HG02973 (cell line): ENCODE data around the gene TJP3.

Source experiments
- ATAC-seq: cut with Tn5 transposase; IDR thresholded peaks from one replicate; pipeline ENCODE4 v1.9.1; 2021; ENCODE audit warnings: moderate library complexity; ENCODE audit not compliant: unreplicated experiment

TJP3 gene

DNA sequence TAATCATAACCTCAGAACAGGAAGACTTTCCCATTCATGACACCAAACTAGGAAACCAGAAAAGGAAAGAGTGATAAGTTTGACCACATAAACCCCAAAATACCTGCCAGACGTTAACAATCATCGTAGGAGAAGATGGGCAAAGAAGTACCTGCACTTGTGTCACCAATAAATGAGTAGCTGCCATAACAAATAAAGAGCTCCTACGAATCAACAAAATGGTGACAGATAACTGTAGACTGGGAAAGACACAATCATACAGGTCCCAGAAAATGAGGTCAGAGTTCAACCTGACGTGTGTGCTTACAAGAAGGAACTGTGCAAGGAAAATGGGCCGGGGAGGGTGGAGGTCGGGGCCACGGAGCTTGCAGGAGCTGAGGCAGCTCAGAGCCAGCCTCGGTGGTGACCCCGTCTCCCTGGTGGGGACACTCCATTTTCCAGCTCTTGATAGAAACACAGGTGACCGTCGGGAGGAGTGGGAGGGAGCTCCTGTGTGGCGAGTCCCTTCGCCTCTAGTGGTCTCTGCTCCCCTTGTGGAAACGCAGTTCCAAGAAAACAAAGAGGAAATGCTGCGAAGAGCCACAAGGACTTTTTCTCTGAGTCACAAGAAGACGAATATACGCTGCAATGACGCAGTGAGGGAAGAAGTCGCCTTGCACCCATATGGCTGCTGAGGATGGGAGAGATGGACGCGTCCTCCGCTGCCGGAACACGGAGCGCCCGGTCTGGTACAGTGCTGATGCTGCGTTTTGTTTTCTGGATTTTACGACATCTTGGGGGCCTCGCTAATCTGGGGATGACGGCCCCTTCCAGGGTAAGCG is 17.4 kb upstream of the TJP3 start:
- no peak for ATAC-seq

DNA sequence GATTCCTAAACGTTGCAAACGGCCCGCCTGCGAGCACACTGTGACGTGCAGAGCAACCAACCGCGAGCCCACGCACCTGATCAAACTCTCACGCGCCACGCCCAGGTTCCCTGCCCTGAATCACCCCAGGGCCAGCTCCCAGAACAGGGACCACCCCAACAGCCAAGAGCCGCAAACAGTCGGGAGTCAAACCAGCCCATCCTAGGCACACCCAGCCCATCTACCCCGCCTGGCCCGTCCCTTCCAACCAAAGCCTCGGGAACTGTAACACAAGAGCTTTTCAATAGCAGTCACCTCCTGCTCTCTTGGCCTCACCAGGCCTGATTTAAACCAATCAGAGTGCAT is 16.8 kb upstream of the TJP3 start:
- ATAC-seq = no peak

DNA sequence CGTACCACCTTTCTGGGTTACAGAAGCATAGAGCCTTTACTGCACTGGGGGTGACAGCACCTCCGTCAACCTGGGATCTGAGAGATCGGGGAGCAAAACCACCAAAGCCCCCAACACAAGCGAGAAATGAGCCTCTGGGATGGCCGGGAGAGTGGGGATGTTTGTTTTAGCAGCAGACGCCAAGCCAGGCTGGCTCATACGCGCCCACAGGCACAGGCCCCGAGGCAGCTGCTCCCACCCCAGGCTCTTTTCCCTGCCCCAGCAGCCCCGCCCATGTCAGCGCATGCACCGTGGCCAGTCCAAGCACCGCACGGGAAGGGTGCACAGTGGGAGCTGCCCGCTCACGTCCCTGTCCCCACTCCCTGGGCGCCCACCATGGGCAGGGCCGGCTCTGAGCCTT is 16.5 kb upstream of the TJP3 start:
- no peak for ATAC-seq

- ATAC-seq = no peak
Observed at GRCh38 chr19:3692141-3693024, 15.8 kb upstream of the TJP3 start.

DNA sequence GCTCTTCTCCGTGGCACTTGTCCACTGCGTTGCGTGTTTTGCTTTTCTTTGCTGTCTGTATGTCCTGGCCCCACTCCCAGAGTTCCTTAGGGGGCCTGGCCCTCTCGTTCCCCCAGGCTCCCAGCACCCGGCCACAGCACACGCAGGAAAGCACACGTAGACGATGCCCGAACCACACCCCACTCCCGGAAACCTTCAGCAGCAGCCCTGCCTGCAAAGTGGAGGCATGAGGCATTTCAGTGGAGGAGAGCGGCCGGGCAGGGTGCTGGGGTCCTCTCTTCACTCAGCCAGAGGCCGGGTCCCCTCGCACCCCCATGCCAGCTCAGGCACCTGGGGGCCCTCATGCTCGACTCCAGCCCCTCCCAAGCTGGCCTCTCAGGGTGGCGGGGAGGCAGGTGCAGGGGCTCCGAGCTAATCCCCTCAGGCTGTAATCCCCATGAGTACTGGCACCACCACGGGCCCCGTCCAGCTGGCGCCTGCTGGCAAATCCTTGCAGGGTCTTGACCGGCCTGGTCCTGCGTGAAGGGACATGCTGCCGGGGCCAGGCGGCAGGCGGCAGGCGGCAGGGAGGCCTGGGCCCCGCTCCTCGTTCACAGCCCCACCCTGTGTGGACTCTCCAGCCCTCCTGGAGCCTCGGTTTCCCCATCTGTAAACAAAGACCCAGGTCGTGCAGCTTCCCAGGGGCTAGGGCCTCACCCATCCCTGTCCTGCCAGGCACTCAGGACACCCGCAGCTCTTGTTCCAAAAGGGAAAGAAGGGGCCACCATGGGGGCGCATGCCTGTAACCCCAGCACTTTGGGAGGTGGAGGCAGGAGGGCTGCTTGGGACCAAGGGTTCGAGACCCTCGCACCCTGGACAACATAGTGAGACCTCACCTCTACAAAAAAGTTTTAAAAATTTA is 14.9 kb upstream of the TJP3 start:
- ATAC-seq = no peak

DNA sequence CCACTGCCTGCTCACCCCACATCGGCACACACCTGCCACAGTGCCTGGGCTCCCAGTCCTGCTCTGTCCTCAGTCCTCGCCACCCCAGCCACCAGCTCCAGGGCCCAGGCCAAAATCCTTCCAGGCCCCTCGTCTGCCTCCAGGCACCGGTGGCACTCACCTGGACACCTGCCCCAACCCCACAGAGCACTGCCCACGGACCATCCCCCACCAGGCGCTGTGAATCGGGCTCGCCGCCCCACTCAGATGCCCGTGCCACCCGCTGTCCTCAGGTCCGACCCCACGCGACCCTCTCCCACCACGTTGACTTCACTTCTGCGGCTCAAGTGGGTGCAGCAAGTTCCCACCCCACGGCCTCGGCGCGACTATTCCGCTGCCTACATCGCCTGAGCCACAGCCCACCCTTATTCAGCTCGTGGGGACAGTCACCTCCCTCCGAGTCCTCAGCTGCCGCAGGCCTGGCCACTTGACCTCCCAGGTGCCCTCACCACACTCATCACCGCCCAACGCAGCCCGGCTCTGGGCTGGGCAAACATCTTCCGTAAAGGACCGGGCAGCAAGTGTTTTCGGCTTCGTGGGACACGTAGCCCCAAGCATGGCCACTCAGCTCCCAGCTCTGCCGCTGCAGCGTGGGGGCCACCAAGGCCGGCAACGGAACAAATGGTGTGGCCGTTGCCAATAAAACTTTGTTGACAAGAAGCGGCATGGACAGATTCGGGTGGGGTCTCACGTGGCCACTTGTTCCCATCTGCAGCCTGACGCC is 13.6 kb upstream of the TJP3 start:
- ATAC-seq = no peak

- no peak for ATAC-seq
Observed at GRCh38 chr19:3695124-3695733, 13.0 kb upstream of the TJP3 start.

DNA sequence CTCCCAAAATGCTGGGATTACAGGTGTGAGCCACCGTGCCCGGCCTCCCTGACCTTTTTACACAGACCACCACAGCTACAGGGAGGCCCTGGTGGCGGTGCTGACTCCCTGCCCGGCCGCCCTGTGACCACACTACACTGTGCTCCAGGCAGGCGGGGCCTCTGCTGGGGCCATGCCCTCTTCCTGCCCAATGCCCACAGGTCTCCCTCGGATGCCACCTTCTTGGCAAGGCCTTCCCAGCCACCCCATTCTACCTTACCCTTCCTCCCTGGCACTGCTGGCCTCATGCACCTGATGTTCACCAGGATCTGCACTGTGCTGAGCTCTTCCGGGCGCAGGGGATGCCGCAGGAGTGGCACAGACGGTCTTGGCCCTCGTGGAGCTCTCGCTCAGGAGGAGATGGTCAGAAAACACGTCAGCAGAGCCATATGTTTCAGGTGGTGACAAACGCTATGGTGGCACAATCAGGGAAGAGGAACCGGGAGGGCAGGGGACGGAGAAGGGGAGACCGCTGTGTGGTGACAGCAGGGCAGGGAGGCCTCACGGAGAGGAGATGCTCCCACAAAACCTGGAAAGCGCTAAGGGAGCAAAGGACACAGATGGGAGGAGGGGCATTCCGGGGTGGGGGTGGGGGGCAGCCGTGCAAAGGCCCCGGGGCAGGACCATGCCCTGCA is 12.1 kb upstream of the TJP3 start:
- ATAC-seq = no peak

- no peak for ATAC-seq
Observed at GRCh38 chr19:3696660-3696995, 11.6 kb upstream of the TJP3 start.

GRCh38 chr19:3697094-3697493 is 11.1 kb upstream of the TJP3 start:
- no peak for ATAC-seq

DNA sequence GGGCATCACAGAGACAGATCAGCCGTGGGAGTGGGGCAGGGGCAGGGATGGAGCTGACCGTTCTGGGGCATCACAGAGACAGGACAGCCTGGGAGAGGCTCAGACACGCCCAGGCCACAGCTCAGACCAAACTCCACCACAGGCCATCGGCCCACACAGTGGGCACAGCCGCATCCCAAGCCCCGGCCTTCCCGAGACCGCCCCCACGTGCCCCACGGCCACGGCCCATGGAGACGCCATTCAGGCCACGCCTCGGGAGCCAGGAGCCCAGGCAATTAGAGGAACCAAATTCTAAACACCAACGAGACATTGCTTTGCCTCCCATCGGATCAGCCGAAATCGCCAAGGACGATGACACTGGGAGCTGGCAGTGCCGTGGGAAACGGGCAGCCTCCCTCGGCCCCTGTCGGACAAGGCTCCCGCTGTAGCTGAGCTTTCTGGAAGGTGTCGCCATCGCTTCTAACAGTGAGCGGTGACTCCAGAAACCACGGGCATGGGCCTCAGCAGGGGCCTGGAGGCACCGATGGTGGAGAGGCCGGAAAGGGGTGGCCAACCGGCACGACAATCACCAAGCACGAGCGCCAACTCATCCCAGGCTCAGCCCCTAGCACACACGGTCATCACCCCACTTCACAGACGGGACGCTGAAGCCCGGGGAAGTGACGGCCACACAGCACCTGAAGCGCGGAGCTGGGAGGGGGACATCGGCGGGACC is 10.4 kb upstream of the TJP3 start:
- no peak for ATAC-seq

DNA sequence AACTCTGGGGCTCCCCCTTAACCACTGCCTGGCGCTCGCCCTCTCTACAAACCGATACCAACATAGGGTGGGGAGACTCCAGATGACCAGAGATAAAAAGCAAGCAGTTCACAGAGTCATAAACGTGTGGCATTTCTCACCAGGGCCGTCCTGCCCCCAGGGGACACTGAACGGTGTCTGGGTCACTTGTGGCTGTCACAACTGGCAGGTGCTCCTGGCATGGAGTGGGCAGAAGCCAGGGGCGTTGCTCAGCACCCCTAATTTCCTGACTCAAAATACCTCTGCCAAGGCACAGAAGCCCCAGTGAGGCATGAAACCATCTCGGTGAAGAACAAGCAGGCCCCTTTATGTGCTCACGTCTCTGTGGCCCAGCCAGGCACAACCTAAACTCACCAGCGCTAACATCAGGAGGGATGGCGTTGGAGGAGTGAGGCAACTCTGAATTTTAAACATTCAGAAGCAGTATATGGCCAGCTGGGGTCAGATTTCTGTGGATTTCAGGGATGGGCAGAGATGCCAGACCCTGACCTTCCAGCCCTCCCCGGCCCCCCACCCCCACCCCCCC is 9.7 kb upstream of the TJP3 start:
- no peak for ATAC-seq

- no peak for ATAC-seq
Observed at GRCh38 chr19:3698974-3699740, 9.0 kb upstream of the TJP3 start.

GRCh38 chr19:3699741-3700241 is 8.4 kb upstream of the TJP3 start:
- peak; percentile 20 for ATAC-seq

GRCh38 chr19:3700242-3701032 is 7.7 kb upstream of the TJP3 start, which contains the start of gene PIP5K1C:
TSS of gene PIP5K1C (minus strand) at chr19:3700468. CDS start at chr19:3700390, 78 bp downstream.
- peak; percentile 76 for ATAC-seq

DNA sequence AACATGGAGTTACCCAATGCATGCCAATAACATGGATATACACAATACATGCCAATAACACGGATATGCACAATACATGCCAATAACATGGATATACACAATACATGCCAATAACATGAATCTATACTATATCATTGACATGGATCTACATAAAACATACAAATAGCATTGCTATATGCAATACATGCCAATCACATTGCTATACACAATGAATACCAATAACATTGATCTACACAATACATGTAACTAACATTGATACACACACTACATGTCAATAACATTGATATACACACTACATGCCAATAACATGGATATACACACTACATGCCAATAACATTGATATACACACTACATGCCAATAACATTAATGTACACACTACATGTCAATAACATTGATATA is 7.0 kb upstream of the TJP3 start:
- ATAC-seq = no peak

GRCh38 chr19:3707868-3708206 is 347 bp upstream of the TJP3 start:
- no peak for ATAC-seq
